ENCODE data around the gene DPY19L3. TPM values are rescaled to one million over a fixed set of nuclear protein-coding genes. Genes with fewer than 3 reads are reported as not detected.

Gene DPY19L3
- total and polyA plus RNA-seq, 2 of the 4 experiments (the other 2 are of a cell fraction) = 29.6 to 36.5 TPM

DNA sequence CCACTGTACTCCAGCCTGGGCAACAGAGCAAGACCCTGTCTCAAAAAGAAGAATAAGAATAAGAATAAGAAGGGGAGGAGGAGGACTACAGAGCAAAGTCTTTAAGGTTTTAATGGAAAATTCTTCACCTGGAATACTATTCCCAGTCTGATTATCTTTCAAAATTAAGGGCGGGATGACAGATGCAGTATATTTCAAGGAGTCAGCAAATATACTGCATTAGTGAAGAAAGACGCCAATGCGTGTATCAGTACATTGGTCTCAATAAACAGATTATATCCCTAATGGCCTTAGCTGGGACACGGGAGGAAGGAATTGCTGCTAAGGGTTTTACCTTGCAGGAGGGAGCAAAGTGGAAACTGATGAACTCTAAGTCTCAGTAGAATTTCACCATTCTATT lies 121.3 kb downstream of the DPY19L3 start:
- H2BK120ac ChIP-seq (ENCODE audit: low read depth, low read length) = no peak overlapping the region
- no peak overlapping the region for H3K9ac ChIP-seq (ENCODE audit: low read depth, low read length)
- H2AK5ac ChIP-seq (ENCODE audit: low read depth, low read length) = no peak overlapping the region
- H3K56ac ChIP-seq (ENCODE audit: extremely low read depth, insufficient read depth, low read length) = no peak overlapping the region
- POLR2A ChIA-PET (ENCODE audit: unreplicated experiment) = no interaction called here
- no peak overlapping the region for H2BK15ac ChIP-seq (ENCODE audit: low read depth, low read length)
- H3K4me2 ChIP-seq (ENCODE audit: low read depth, low read length) = no peak overlapping the region
- no peaks in the 10 kb centered on the region for H3K4me1 ChIP-seq (ENCODE audit: control insufficient read depth, insufficient read depth, low read length)
- peaks cover 3% of the 10 kb centered on the region; the same call in 1 of the 2 replicates for H3K9me3 ChIP-seq (ENCODE audit: control insufficient read depth, insufficient read depth, low read length)
- no peak overlapping the region for H4K5ac ChIP-seq (ENCODE audit: low read depth, low read length)
- no peak overlapping the region for H3K27ac ChIP-seq (ENCODE audit: insufficient read depth, low read length)
- no peak overlapping the region for H3K18ac ChIP-seq (ENCODE audit: low read depth, low read length)
- no TSS peak for BruUV-seq (replicated peaks)
- no peak for ATAC-seq (ENCODE audit: low read depth)
- no peaks in the 10 kb centered on the region for H4K20me1 ChIP-seq (ENCODE audit: insufficient read depth, low read length)
- no peak for DNase-seq
- H2AK9ac ChIP-seq (replicated peaks; ENCODE audit: low read depth, low read length, poor library complexity) = no peak overlapping the region
- H3K9me1 ChIP-seq (ENCODE audit: insufficient read depth, low read length) = no peaks in the 10 kb centered on the region
- dilution Hi-C loops (cut with HindIII; ENCODE audit: low sequenced_read_pairs, unreplicated experiment) = no loop called here
- no peak overlapping the region for H4K91ac ChIP-seq (ENCODE audit: insufficient read depth, low read depth, low read length)
- intact Hi-C loops (cut with micrococcal nuclease) = no loop called here
- CTCF ChIA-PET = no interaction called here
- no peak overlapping the region for H2AFZ ChIP-seq (replicated peaks; ENCODE audit: low read length, poor library complexity)
- no peak overlapping the region for H3K23ac ChIP-seq (ENCODE audit: low read depth, low read length)
- WGBS, 2 experiments (ENCODE audit: extremely low coverage in 2 of 2, insufficient read length in 1 of 2) = no CpG with 5 or more reads among the region's 4 CpGs
- in situ Hi-C loops (cut with MboI; ENCODE audit: low sequenced_read_pairs) = no loop called here
- no peaks in the 10 kb centered on the region for H3K36me3 ChIP-seq (ENCODE audit: control insufficient read depth, insufficient read depth, low read length)
- TF ChIP-seq MAFK (IDR thresholded peaks at IDR 0.05; ENCODE audit: low read depth, low read length) (0 out of 2 replicates have a peak, but pooled peaks have one; percentile 27), MXI1 (IDR thresholded peaks at IDR 0.05; ENCODE audit: borderline replicate concordance, low read depth, low read length) (no peak)
- no peak overlapping the region for H3K4ac ChIP-seq (ENCODE audit: low read depth, low read length)
- no peak overlapping the region for H2BK5ac ChIP-seq (ENCODE audit: low read depth, low read length, poor library complexity, severe bottlenecking)
- H3K27me3 ChIP-seq (ENCODE audit: control insufficient read depth, insufficient read depth, low read length) = no peaks in the 10 kb centered on the region; the same call in 1 of the 2 replicates
- H3K79me1 ChIP-seq (ENCODE audit: low read depth in 1 of 2, low read length in 2 of 2) = no peaks in the 10 kb centered on the region
- no peak overlapping the region for H2BK20ac ChIP-seq (ENCODE audit: low read depth, low read length)
- no peak overlapping the region for H3K4me3 ChIP-seq (ENCODE audit: insufficient read depth, low read depth, low read length)
- H3K14ac ChIP-seq (replicated peaks; ENCODE audit: low read depth, low read length) = no peak overlapping the region
- H4K8ac ChIP-seq (ENCODE audit: low read depth in 2 of 2, low read length in 2 of 2) = no peak overlapping the region

Measured in IMR-90 (cell line).